ENCODE measurements around the gene C1orf74.
"Not testable (repeated sequence)": the region's sequence is repeated elsewhere in the genome, so short reads cannot be mapped to it uniquely, and the experiment has no call there.

The C1orf74 gene

GRCh38 chr1:209805341-209805781, 21.0 kb upstream of the C1orf74 start:
- no peak for DNase-seq (ENCODE audit: low spot score)

GRCh38 chr1:209803568-209803967, 19.2 kb upstream of the C1orf74 start:
- no peak for DNase-seq (ENCODE audit: low spot score)

GRCh38 chr1:209802780-209803152, 18.4 kb upstream of the C1orf74 start:
- no peak for DNase-seq (ENCODE audit: low spot score)

GRCh38 chr1:209802117-209802779, 17.9 kb upstream of the C1orf74 start:
- DNase-seq (ENCODE audit: low spot score): no peak

GRCh38 chr1:209800984-209801834, 16.9 kb upstream of the C1orf74 start:
- no peak for DNase-seq (ENCODE audit: low spot score)

- no peak for DNase-seq (ENCODE audit: low spot score)
Measured at GRCh38 chr1:209797978-209798639, 13.8 kb upstream of the C1orf74 start.

GRCh38 chr1:209793711-209794110, 9.4 kb upstream of the C1orf74 start:
- not testable (repeated sequence) for DNase-seq (ENCODE audit: low spot score)

GRCh38 chr1:209791920-209792319, 7.6 kb upstream of the C1orf74 start:
- no peak for DNase-seq (ENCODE audit: low spot score)

- no peak for DNase-seq (ENCODE audit: low spot score)
Measured at GRCh38 chr1:209790286-209791193, 6.2 kb upstream of the C1orf74 start.

- DNase-seq (ENCODE audit: low spot score): no peak
Measured at GRCh38 chr1:209789245-209789644, 4.9 kb upstream of the C1orf74 start.

- no peak for DNase-seq (ENCODE audit: low spot score)
Measured at GRCh38 chr1:209787551-209787950, 3.2 kb upstream of the C1orf74 start.

- DNase-seq (ENCODE audit: low spot score): no peak
Measured at GRCh38 chr1:209786146-209786545, 1.8 kb upstream of the C1orf74 start.

GRCh38 chr1:209785592-209785991, 1.2 kb upstream of the C1orf74 start:
- DNase-seq (ENCODE audit: low spot score): no peak

- DNase-seq (ENCODE audit: low spot score): no peak
Measured at GRCh38 chr1:209783386-209783785, 973 bp downstream of the C1orf74 start.

GRCh38 chr1:209780268-209780667, 4.1 kb downstream of the C1orf74 start:
- DNase-seq (ENCODE audit: low spot score): no peak

GRCh38 chr1:209778102-209778501, 6.3 kb downstream of the C1orf74 start:
- no peak for DNase-seq (ENCODE audit: low spot score)

GRCh38 chr1:209777587-209777986, 6.8 kb downstream of the C1orf74 start:
- DNase-seq (ENCODE audit: low spot score): no peak

- DNase-seq (ENCODE audit: low spot score): no peak
Measured at GRCh38 chr1:209775678-209776077, 8.7 kb downstream of the C1orf74 start.

GRCh38 chr1:209774592-209774991, 9.8 kb downstream of the C1orf74 start:
- no peak for DNase-seq (ENCODE audit: low spot score)

- DNase-seq (ENCODE audit: low spot score): no peak
Measured at GRCh38 chr1:209772126-209772525, 12.2 kb downstream of the C1orf74 start.

- DNase-seq (ENCODE audit: low spot score): no peak
Measured at GRCh38 chr1:209770636-209771415, 13.5 kb downstream of the C1orf74 start.

All from CD4-positive, alpha-beta T cell treated with Interleukin-15 for 4 hours (primary cell).